HepG2 (cell line): ENCODE results near the gene HINT1. TPM values are rescaled to one million over a fixed set of nuclear protein-coding genes. Genes with fewer than 3 reads are reported as not detected.

Experiments
- CHD2 ChIP-seq: IDR thresholded peaks from 2 replicates; pipeline ENCODE4 v1.6.1; 2011; ENCODE audit warnings: low read depth, low read length, improper control_type of control experiment
- DMTF1 ChIP-seq: sonication (generic); formaldehyde crosslinking; IDR thresholded peaks from 2 replicates; pipeline ENCODE4 v1.4.0; 2020; ENCODE audit warnings: mild to moderate bottlenecking, missing genetic modification reagents
- FOXK1 ChIP-seq: sonication (generic); formaldehyde crosslinking; IDR thresholded peaks from 2 replicates; pipeline ENCODE4 v1.4.0; 2020; ENCODE audit warnings: low read depth, missing genetic modification reagents, borderline replicate concordance
- HCFC1 ChIP-seq: fragments of 150-350 bp; IDR thresholded peaks from 2 replicates; pipeline ENCODE4 v1.6.1; 2014; ENCODE audit warnings: low read depth, low read length
- HNRNPH1 ChIP-seq: fragments of 200-400 bp; formaldehyde crosslinking; optimal IDR thresholded peaks from 2 replicates; pipeline ENCODE3; 2017; ENCODE audit warnings: mild to moderate bottlenecking, low read depth, low read length
- JUNB ChIP-seq: sonication (generic); formaldehyde crosslinking; IDR thresholded peaks from 2 replicates; pipeline ENCODE4 v1.8.0; 2022; ENCODE audit warnings: missing genetic modification reagents, mild to moderate bottlenecking, borderline replicate concordance
- NCOA2 ChIP-seq: sonication (generic); formaldehyde crosslinking; IDR thresholded peaks from 2 replicates; pipeline ENCODE4 v1.8.0; 2022; ENCODE audit warnings: inconsistent platforms
- NR2F1 ChIP-seq, 2 experiments: fragments of 450-650 bp in 1 of 2; formaldehyde crosslinking in 1 of 2; IDR thresholded peaks; 2 replicates each; pipeline versions ENCODE4 v1.5.0 to v1.6.1; 2016 to 2020; ENCODE audit warnings: mild to moderate bottlenecking in 1 of 2, missing compliant biosample characterization in 1 of 2, missing genetic modification reagents in 1 of 2, moderate library complexity in 1 of 2
- ZNF121 ChIP-seq: sonication (generic); formaldehyde crosslinking; IDR thresholded peaks from 2 replicates; pipeline ENCODE4 v1.5.0; 2020; ENCODE audit warnings: mild to moderate bottlenecking, missing genetic modification reagents
- ZNF138 ChIP-seq: sonication (generic); formaldehyde crosslinking; IDR thresholded peaks from 2 replicates; pipeline ENCODE4 v1.5.0; 2020; ENCODE audit warnings: mild to moderate bottlenecking, low read depth, missing genetic modification reagents
- ZNF17 ChIP-seq: sonication (generic); formaldehyde crosslinking; IDR thresholded peaks from 2 replicates; pipeline ENCODE4 v1.5.0; 2020; ENCODE audit warnings: mild to moderate bottlenecking, missing genetic modification reagents
- ZNF18 ChIP-seq: sonication (generic); formaldehyde crosslinking; IDR thresholded peaks from 2 replicates; pipeline ENCODE4 v1.8.0; 2022; ENCODE audit warnings: mild to moderate bottlenecking, missing genetic modification reagents; ENCODE audit not compliant: insufficient replicate concordance
- ZNF333 ChIP-seq: sonication (generic); formaldehyde crosslinking; IDR thresholded peaks from 2 replicates; pipeline ENCODE4 v1.4.0; 2020; ENCODE audit warnings: mild to moderate bottlenecking, missing genetic modification reagents, borderline replicate concordance
- ZNF33A ChIP-seq: sonication (generic); formaldehyde crosslinking; IDR thresholded peaks from 2 replicates; pipeline ENCODE4 v1.5.1; 2020; ENCODE audit warnings: missing genetic modification reagents, mild to moderate bottlenecking, moderate library complexity, borderline replicate concordance
- ZNF367 ChIP-seq: sonication (generic); formaldehyde crosslinking; IDR thresholded peaks from 2 replicates; pipeline ENCODE4 v1.4.0; 2020; ENCODE audit warnings: missing genetic modification reagents, borderline replicate concordance
- ZNF550 ChIP-seq: sonication (generic); formaldehyde crosslinking; IDR thresholded peaks from 2 replicates; pipeline ENCODE4 v1.4.0; 2020; ENCODE audit warnings: mild to moderate bottlenecking, missing genetic modification reagents, borderline replicate concordance
- ZNF687 ChIP-seq: sonication (generic); formaldehyde crosslinking; IDR thresholded peaks from 2 replicates; pipeline ENCODE4 v1.5.1; 2020; ENCODE audit warnings: mild to moderate bottlenecking, missing genetic modification reagents, moderate library complexity
- ZNF746 ChIP-seq: sonication (generic); formaldehyde crosslinking; IDR thresholded peaks from 2 replicates; pipeline ENCODE4 v1.8.0; 2022; ENCODE audit warnings: mild to moderate bottlenecking, missing genetic modification reagents
- ZNF75D ChIP-seq: sonication (generic); formaldehyde crosslinking; IDR thresholded peaks from 2 replicates; pipeline ENCODE4 v1.8.1; 2023; ENCODE audit warnings: missing genetic modification reagents, mild to moderate bottlenecking, borderline replicate concordance
- ZSCAN9 ChIP-seq: IDR thresholded peaks from 2 replicates; pipeline ENCODE4 v1.6.1; 2016; ENCODE audit warnings: borderline replicate concordance
- polyA plus RNA-seq, 8 experiments: library from polyadenylated mRNA; depleted of rRNA in 3 of 8; stranded (reverse) in 7 of 8; unstranded in 1 of 8; fragments of >200 nt; fragmentation: Illumina TruSeq in 4 of 8; extraction: Trizol in 4 of 8; gene quantifications; 2 replicates each; pipeline versions ENCODE4 v1.2.1 to v1.2.3, GENCODE V29; 2011 to 2016; ENCODE audit warnings: low read depth in 4 of 8, missing spikeins in 1 of 8, mixed read lengths in 1 of 8; ENCODE audit not compliant: insufficient read depth in 1 of 8
- total RNA-seq, 5 experiments: library from RNA; depleted of rRNA; stranded (reverse); fragments of >200 nt; fragmentation: Illumina TruSeq; extraction: Trizol; gene quantifications; 2 replicates each; pipeline ENCODE4 v1.2.3, GENCODE V29; 2016; ENCODE audit warnings: low read depth in 1 of 5

HINT1 gene
- total and polyA plus RNA-seq, 2 of the 13 experiments (the other 11 are each of a cell fraction or from before 2014, with no cell fraction given): 428 to 997 TPM

GRCh38 chr5:131165119-131165727, at the start of gene HINT1 (continued):
- TF ChIP-seq ZNF33A (CRISPR knock-in tag) (no peak), ZNF746 (0 out of 2 replicates have a peak, but pooled peaks have one; percentile 23), JUNB (CRISPR knock-in tag) (no peak), HCFC1 (no peak), ZSCAN9 (CRISPR knock-in tag) (peak; percentile 74; the same call in 1 of the 2 replicates), ZNF17 (CRISPR knock-in tag) (0 out of 2 replicates have a peak, but pooled peaks have one; percentile 44), FOXK1 (CRISPR knock-in tag) (peak; percentile 11; the same call in 1 of the 2 replicates), ZNF550 (CRISPR knock-in tag) (no peak), ZNF333 (no peak), HNRNPH1 (no peak), ZNF18 (CRISPR knock-in tag) (no peak), ZNF367 (CRISPR knock-in tag) (no peak; the same call in 1 of the 2 replicates), ZNF687 (peak; percentile 87), ZNF75D (0 out of 2 replicates have a peak, but pooled peaks have one; percentile 9), NCOA2 (peak; percentile 23; the same call in 1 of the 2 replicates), ZNF121 (CRISPR knock-in tag) (peak; percentile 35), NR2F1 (CRISPR knock-in tag; IDR thresholded peaks at IDR 0.05) (no peak), CHD2 (0 out of 2 replicates have a peak, but pooled peaks have one; percentile 38), ZNF138 (CRISPR knock-in tag) (0 out of 2 replicates have a peak, but pooled peaks have one; percentile 39), DMTF1 (CRISPR knock-in tag) (no peak)
